Mammary epithelial cell (primary cell): ENCODE measurements around the gene KRT1.

Source experiments
- CTCF ChIP-seq, 2 donors: IDR thresholded peaks in 1 of 2; conservative IDR thresholded peaks in 1 of 2; 2 replicates each; pipeline ENCODE4 v1.5.1; 2011 to 2012; ENCODE audit warnings: inconsistent platforms in 2 of 2, low read length in 2 of 2, mild to moderate bottlenecking in 2 of 2, control low read depth in 1 of 2, low read depth in 1 of 2; ENCODE audit not compliant: insufficient read depth in 1 of 2; ENCODE audit errors: extremely low read depth in 1 of 2
- EZH2 ChIP-seq: IDR thresholded peaks from 2 replicates; pipeline ENCODE4 v1.6.1; 2012; ENCODE audit warnings: low read length, inconsistent platforms, borderline replicate concordance

- TF ChIP-seq CTCF (conservative IDR thresholded peaks at IDR 0.05 in 1 of 2, IDR thresholded peaks at IDR 0.05 in 1 of 2; ENCODE audit: extremely low read depth in 1 of 2, insufficient read depth in 1 of 2, low read depth in 1 of 2, low read length in 2 of 2): no peak
- TF ChIP-seq EZH2: no peak
Measured at GRCh38 chr12:52677671-52678070, 2.5 kb downstream of the KRT1 start.
